ENCODE measurements around the gene BEX1. TPM values are rescaled to one million over a fixed set of nuclear protein-coding genes. Genes with fewer than 3 reads are reported as not detected.
A peak's percentile ranks its signal among the peaks of the same experiment; 100 is the strongest.

Gene BEX1
- total and polyA plus RNA-seq, 4 donors = 0.89 to 2.1 (median 1.6) TPM

DNA sequence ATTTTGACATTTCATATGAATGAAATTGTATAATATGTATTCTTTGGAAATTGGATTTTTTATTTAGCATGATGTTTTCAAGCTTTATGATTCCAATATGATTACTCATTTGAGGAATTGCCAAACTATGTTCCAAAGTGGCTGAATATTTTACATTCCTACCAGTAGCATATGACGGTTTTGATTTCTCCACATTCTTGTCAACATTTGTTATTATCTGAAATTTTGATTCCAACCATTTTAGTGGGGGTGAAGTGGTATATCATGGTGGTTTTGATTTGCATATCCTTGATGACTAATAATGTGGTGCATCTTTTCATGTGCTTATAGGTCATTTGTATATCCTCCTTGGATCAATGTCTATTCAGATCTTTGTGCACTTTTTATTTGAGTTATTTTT, 2.6 kb upstream of the BEX1 start:
- ATAC-seq (ENCODE audit: insufficient read depth, low FRiP score) (no peak), DNase-seq (no peak)
- H3K27me3 ChIP-seq (ENCODE audit: control insufficient read depth in 3 of 3, insufficient read depth in 3 of 3, low read length in 2 of 3) = peaks cover 0 to 7% (median 0%) of the 10 kb centered on the region in 3 donors
- no peak overlapping the region for H3K27ac ChIP-seq (ENCODE audit: low read depth in 1 of 2, low read length in 1 of 2)
- no peaks in the 10 kb centered on the region for H3K36me3 ChIP-seq (ENCODE audit: control insufficient read depth in 4 of 4, insufficient read depth in 4 of 4, low read length in 4 of 4)
- no peak overlapping the region for H3K9ac ChIP-seq (ENCODE audit: insufficient read depth in 1 of 2, low read length in 2 of 2)
- 52 to 91% methylated on average over 1 of the region's 1 CpG for WGBS, 2 donors
- H3K4me1 ChIP-seq (ENCODE audit: control insufficient read depth in 5 of 5, insufficient read depth in 5 of 5, low read length in 5 of 5) = peaks cover 0 to 4% (median 0%) of the 10 kb centered on the region in 5 donors
- TF ChIP-seq, protein P1, sequence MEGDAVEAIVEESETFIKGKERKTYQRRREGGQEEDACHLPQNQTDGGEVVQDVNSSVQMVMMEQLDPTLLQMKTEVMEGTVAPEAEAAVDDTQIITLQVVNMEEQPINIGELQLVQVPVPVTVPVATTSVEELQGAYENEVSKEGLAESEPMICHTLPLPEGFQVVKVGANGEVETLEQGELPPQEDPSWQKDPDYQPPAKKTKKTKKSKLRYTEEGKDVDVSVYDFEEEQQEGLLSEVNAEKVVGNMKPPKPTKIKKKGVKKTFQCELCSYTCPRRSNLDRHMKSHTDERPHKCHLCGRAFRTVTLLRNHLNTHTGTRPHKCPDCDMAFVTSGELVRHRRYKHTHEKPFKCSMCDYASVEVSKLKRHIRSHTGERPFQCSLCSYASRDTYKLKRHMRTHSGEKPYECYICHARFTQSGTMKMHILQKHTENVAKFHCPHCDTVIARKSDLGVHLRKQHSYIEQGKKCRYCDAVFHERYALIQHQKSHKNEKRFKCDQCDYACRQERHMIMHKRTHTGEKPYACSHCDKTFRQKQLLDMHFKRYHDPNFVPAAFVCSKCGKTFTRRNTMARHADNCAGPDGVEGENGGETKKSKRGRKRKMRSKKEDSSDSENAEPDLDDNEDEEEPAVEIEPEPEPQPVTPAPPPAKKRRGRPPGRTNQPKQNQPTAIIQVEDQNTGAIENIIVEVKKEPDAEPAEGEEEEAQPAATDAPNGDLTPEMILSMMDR (IDR thresholded peaks at IDR 0.05; ENCODE audit: control extremely low read depth, extremely low read depth) = no peak
- peaks cover 0 to 1% (median 0%) of the 10 kb centered on the region in 4 donors for H3K9me3 ChIP-seq (ENCODE audit: control insufficient read depth in 4 of 4, insufficient read depth in 3 of 4, low read length in 3 of 4)
- no peak overlapping the region for H3K4me3 ChIP-seq

- peak overlapping the region; percentile 33 for H3K4me3 ChIP-seq
- WGBS, 2 donors = 4 to 29% methylated on average over 9 to 34 of the region's 34 CpGs
- ATAC-seq (ENCODE audit: insufficient read depth, low FRiP score) (no peak), DNase-seq (peak; percentile 40 to 54 (median 49))
- no peaks in the 10 kb centered on the region for H3K36me3 ChIP-seq (ENCODE audit: control insufficient read depth in 4 of 4, insufficient read depth in 4 of 4, low read length in 4 of 4)
- H3K9me3 ChIP-seq (ENCODE audit: control insufficient read depth in 4 of 4, insufficient read depth in 3 of 4, low read length in 3 of 4) = peaks cover 0 to 1% (median 0%) of the 10 kb centered on the region in 4 donors
- peaks cover 0 to 8% (median 0%) of the 10 kb centered on the region in 3 donors for H3K27me3 ChIP-seq (ENCODE audit: control insufficient read depth in 3 of 3, insufficient read depth in 3 of 3, low read length in 2 of 3)
- H3K27ac ChIP-seq (ENCODE audit: low read depth in 1 of 2, low read length in 1 of 2) = no peak overlapping the region
- H3K4me1 ChIP-seq (ENCODE audit: control insufficient read depth in 5 of 5, insufficient read depth in 5 of 5, low read length in 5 of 5) = peaks cover 0 to 4% (median 0%) of the 10 kb centered on the region in 5 donors
- TF ChIP-seq, protein P1 (IDR thresholded peaks at IDR 0.05; ENCODE audit: control extremely low read depth, extremely low read depth) = no peak
- H3K9ac ChIP-seq (ENCODE audit: insufficient read depth in 1 of 2, low read length in 2 of 2) = no peak overlapping the region
Observed at GRCh38 chrX:103063191-103063845, 653 bp downstream of the BEX1 start.

- ATAC-seq (ENCODE audit: insufficient read depth, low FRiP score) = no peak
- H3K9me3 ChIP-seq (ENCODE audit: control insufficient read depth in 4 of 4, insufficient read depth in 3 of 4, low read length in 3 of 4) = peaks cover 0 to 1% (median 0%) of the 10 kb centered on the region in 4 donors
- peaks cover 0 to 8% (median 0%) of the 10 kb centered on the region in 3 donors for H3K27me3 ChIP-seq (ENCODE audit: control insufficient read depth in 3 of 3, insufficient read depth in 3 of 3, low read length in 2 of 3)
Observed at GRCh38 chrX:103061486-103061885, 2.5 kb downstream of the BEX1 start.

More at GRCh38 chrX:103061486-103061885, 2.5 kb downstream of the BEX1 start:
- WGBS, 2 donors = 69 to 84% methylated on average over 3 of the region's 3 CpGs
- no peaks in the 10 kb centered on the region for H3K36me3 ChIP-seq (ENCODE audit: control insufficient read depth in 4 of 4, insufficient read depth in 4 of 4, low read length in 4 of 4)
- H3K4me1 ChIP-seq (ENCODE audit: control insufficient read depth in 5 of 5, insufficient read depth in 5 of 5, low read length in 5 of 5) = peaks cover 0 to 4% (median 0%) of the 10 kb centered on the region in 5 donors
- TF ChIP-seq, protein P1 (IDR thresholded peaks at IDR 0.05; ENCODE audit: control extremely low read depth, extremely low read depth) = no peak
- no peak overlapping the region for H3K9ac ChIP-seq (ENCODE audit: insufficient read depth in 1 of 2, low read length in 2 of 2)
- no peak for DNase-seq
- no peak overlapping the region for H3K4me3 ChIP-seq
- H3K27ac ChIP-seq (ENCODE audit: low read depth in 1 of 2, low read length in 1 of 2) = no peak overlapping the region
